A549 treated with CORT108297 at 1 μM for 4 hours (cell line): ENCODE data around the gene EMC6. TPM values are rescaled to one million over a fixed set of nuclear protein-coding genes. Genes with fewer than 3 reads are reported as not detected.

Experiments
- total RNA-seq: library from RNA; stranded (reverse); fragments of 200-300 nt; extraction: Qiagen RNA extraction; gene quantifications from 5 replicates; pipeline ENCODE4 v1.2.3, GENCODE V29; 2022

EMC6 gene
- total RNA-seq, result 122 to 168 TPM (median 162 TPM) in 5 replicates

GRCh38 chr17:3668279-3669084 is at the start of gene EMC6, which contains the start of gene TAX1BP3:
TSS of gene EMC6 (plus strand) at chr17:3668812. CDS start at chr17:3669147, 335 bp downstream.
TSS of gene TAX1BP3 (minus strand) at chr17:3668578. CDS start at chr17:3668526, 52 bp downstream.

DNA sequence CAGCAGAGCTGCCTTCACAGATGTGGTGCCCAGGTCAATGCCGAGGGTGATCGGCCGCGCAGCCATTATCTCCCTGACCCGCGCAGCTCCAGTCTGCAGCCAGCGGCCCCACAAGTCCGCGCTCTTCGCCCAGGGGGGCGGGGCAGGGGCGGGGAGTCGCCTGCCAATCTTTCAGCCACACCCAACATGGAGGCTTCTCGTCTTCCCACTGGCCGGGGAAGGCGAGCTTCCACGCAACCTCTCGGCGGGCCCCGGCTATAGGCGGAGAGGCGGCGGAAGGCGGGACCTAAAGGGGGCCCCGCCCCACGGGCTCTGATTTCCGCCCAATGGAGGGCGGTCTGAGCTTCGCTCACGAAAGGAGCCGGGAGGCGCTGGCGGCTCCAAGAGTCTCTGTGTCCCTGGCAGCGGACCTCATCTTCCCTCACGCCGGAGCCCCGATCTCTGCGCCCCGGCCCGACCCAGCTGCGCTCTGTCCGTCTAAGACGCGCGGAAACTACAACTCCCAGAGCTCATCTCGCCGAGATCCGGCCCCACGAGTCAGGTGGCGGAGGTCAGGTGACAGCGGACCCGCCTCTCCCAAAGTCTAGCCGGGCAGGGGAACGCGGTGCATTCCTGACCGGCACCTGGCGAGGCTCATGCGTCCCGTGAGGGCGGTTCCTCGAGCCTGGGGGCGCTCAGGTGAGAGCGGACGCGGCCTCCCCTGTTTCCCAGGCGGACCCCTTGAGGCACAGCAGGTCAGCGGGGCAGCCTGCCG is 32.3 kb upstream of the EMC6 start, which contains the start of the genes CTNS and SHPK:
Gene CTNS (plus strand): TSS at position 607 of the 754 bp plus-strand sequence. CDS start 3,447 bp downstream, outside the sequence.
Gene SHPK (minus strand): TSS at position 97 of the 754 bp plus-strand sequence. CDS start 31 bp downstream, at position 66.

GRCh38 chr17:3695723-3696411 is 27.3 kb downstream of the EMC6 start, which contains the start of gene P2RX5:
TSS of gene P2RX5 (minus strand) at chr17:3696155. CDS start at chr17:3696005, 150 bp downstream.

Other genes starting within 250 kb of the EMC6 start
- gene OR1E2, start 235.0 kb upstream of the EMC6 start, total RNA-seq, result not detected in 5 replicates
- gene SPATA22, start 197.0 kb upstream of the EMC6 start, total RNA-seq, result not detected in 5 replicates
- gene ASPA, start 192.8 kb upstream of the EMC6 start, total RNA-seq, result not detected in 5 replicates
- 0.24 to 0.46 TPM (median 0.37 TPM) in 5 replicates for gene TRPV3, start 111.0 kb upstream of the EMC6 start, total RNA-seq
- gene TRPV1, start 59.4 kb upstream of the EMC6 start, total RNA-seq, result 3.3 to 4.8 TPM (median 4.6 TPM) in 5 replicates
- 12.3 to 17.5 TPM (median 16.2 TPM) in 5 replicates for gene SHPK, start 32.6 kb upstream of the EMC6 start, total RNA-seq
- gene CTNS, start 32.1 kb upstream of the EMC6 start, total RNA-seq, result 13.6 to 18.1 TPM (median 15.1 TPM) in 5 replicates
- gene TAX1BP3, start 234 bp upstream of the EMC6 start, total RNA-seq, result 267 to 347 TPM (median 336 TPM) in 5 replicates
- 18.7 to 25.5 TPM (median 24.7 TPM) in 5 replicates for gene P2RX5, start 27.3 kb downstream of the EMC6 start, total RNA-seq
- 11.9 to 15.3 TPM (median 12.7 TPM) in 5 replicates for gene HASPIN, start 55.1 kb downstream of the EMC6 start, total RNA-seq
- 93.6 to 105 TPM (median 97.6 TPM) in 5 replicates for gene ITGAE, start 132.4 kb downstream of the EMC6 start, total RNA-seq
- gene NCBP3, start 177.4 kb downstream of the EMC6 start, total RNA-seq, result 27.8 to 30.8 TPM (median 30.5 TPM) in 5 replicates
- gene CAMKK1, start 224.2 kb downstream of the EMC6 start, total RNA-seq, result 14.0 to 18.0 TPM (median 17.6 TPM) in 5 replicates
- gene P2RX1, start 247.7 kb downstream of the EMC6 start, total RNA-seq, result 0.05 to 0.07 TPM in 2 of 5 replicates, not detected in the others